CD8-positive, alpha-beta memory T cell (primary cell): ENCODE data around the gene SLC25A2. TPM values are rescaled to one million over a fixed set of nuclear protein-coding genes. Genes with fewer than 3 reads are reported as not detected.
"Not testable (repeated sequence)": the region's sequence is repeated elsewhere in the genome, so short reads cannot be mapped to it uniquely, and the experiment has no call there.

Experiments
- CTCF ChIA-PET: fragments of 350-600 bp; sonication (Branson Sonifier 250); formaldehyde crosslinking; loops from one replicate; lab custom pipeline; 2021; ENCODE audit warnings: antibody characterized with exemption; lab: Charles Lee
- POLR2A ChIA-PET: fragments of 350-600 bp; sonication (Branson Sonifier 250); formaldehyde crosslinking; loops from one replicate; lab custom pipeline; 2021; ENCODE audit warnings: antibody characterized with exemption; lab: Charles Lee
- DNase-seq, 5 donors: peaks; one replicate each; pipeline versions ENCODE4 v3.0.0 to v3.0.0-alpha.2; 2020 to 2022; ENCODE audit warnings: mixed read lengths in 1 of 5
- H3K27ac ChIP-seq: one replicate; pipeline ENCODE4 v1.7.0; 2013; ENCODE audit warnings: low read depth, mild to moderate bottlenecking, low read length, moderate library complexity
- H3K27me3 ChIP-seq: 2 replicates; pipeline ENCODE4 v1.7.0; 2013; ENCODE audit warnings: low read length, mild to moderate bottlenecking; ENCODE audit not compliant: insufficient read depth, poor library complexity, severe bottlenecking
- H3K36me3 ChIP-seq: 2 replicates; pipeline ENCODE4 v1.7.0; 2013; ENCODE audit warnings: mild to moderate bottlenecking, low read length, moderate library complexity; ENCODE audit not compliant: insufficient read depth
- H3K4me1 ChIP-seq: 2 replicates; pipeline ENCODE4 v1.7.0; 2013; ENCODE audit warnings: mild to moderate bottlenecking, low read length, moderate library complexity; ENCODE audit not compliant: insufficient read depth
- H3K4me3 ChIP-seq: 2 replicates; pipeline ENCODE4 v1.7.0; 2013; ENCODE audit warnings: mild to moderate bottlenecking, low read length
- H3K9me3 ChIP-seq: 2 replicates; pipeline ENCODE4 v1.7.0; 2013; ENCODE audit warnings: mild to moderate bottlenecking, low read length
- H3K27ac Mint-ChIP-seq, 8 donors: one replicate each; pipeline ENCODE4 v1.8.0; 2020 to 2021; ENCODE audit warnings: mixed read lengths in 8 of 8, mild to moderate bottlenecking in 6 of 8, inconsistent platforms in 3 of 8, moderate library complexity in 3 of 8
- H3K27me3 Mint-ChIP-seq, 2 donors: one replicate each; pipeline ENCODE4 v1.8.0; 2020 to 2021; ENCODE audit warnings: mixed read lengths in 2 of 2, mild to moderate bottlenecking in 1 of 2, moderate library complexity in 1 of 2
- H3K36me3 Mint-ChIP-seq, 3 donors: one replicate each; pipeline ENCODE4 v1.8.0; 2020 to 2021; ENCODE audit warnings: mixed read lengths in 3 of 3, inconsistent platforms in 1 of 3, mild to moderate bottlenecking in 1 of 3
- H3K4me1 Mint-ChIP-seq, 3 donors: one replicate each; pipeline ENCODE4 v1.8.0; 2020 to 2021; ENCODE audit warnings: mixed read lengths in 3 of 3, inconsistent platforms in 1 of 3, mild to moderate bottlenecking in 1 of 3
- H3K4me3 Mint-ChIP-seq, 7 donors: one replicate each; pipeline ENCODE4 v1.8.0; 2020 to 2021; ENCODE audit warnings: mixed read lengths in 7 of 7, mild to moderate bottlenecking in 6 of 7, moderate library complexity in 4 of 7, inconsistent platforms in 2 of 7
- H3K9me3 Mint-ChIP-seq, 5 donors: one replicate each; pipeline ENCODE4 v1.8.0; 2020 to 2022; ENCODE audit warnings: mixed read lengths in 5 of 5, mild to moderate bottlenecking in 3 of 5, moderate library complexity in 2 of 5, inconsistent platforms in 1 of 5
- polyA plus RNA-seq: library from polyadenylated mRNA; unstranded; fragments of 300-500 nt; fragmentation: Illumina TruSeq; gene quantifications from one replicate; pipeline ENCODE4 v1.2.3, GENCODE V29; 2021
- total RNA-seq, 2 experiments: library from RNA; stranded (reverse); gene quantifications; one replicate each; pipeline ENCODE4 v1.2.3, GENCODE V29; 2021

The SLC25A2 gene
- total and polyA plus RNA-seq, 3 experiments from 2014 or later: 0.31 to 0.35 TPM; not detected in 1

DNA sequence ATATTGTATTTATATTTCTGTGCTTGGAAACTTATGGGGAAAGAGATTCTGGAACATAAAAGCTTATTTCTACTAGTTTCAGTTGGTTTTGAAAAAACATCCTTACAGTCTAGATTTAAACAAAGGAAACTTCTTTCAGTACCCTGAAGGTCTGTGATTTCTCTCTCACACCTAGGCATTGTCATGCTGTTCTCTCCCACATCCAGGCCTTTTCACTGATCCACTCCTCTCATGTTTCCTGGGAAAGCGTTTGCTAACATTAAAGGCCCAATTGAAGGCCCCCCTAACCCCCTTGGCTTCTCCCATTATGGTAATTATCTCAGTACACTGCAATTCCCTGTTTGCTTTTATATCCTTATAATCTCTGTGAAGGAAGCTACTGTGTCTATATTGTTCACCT is 38.9 kb upstream of the SLC25A2 start:
- Histone ChIP-seq H3K36me3 (no peaks in the 10 kb centered on the region), H3K4me1 (no peaks in the 10 kb centered on the region), H3K27ac (no peak overlapping the region), H3K27me3 (no peaks in the 10 kb centered on the region), H3K4me3 (no peak overlapping the region), H3K9me3 (peaks cover 4% of the 10 kb centered on the region)
- no peak for DNase-seq
- H3K27ac Mint-ChIP-seq: no peak overlapping the region
- ChIA-PET POLR2A (no interaction called here), CTCF (interaction anchor here (1.5 kb wide), 1 partner anchor 12 kb away, joined by 3 read pairs; the partner anchor contains the start of gene PCDHGA1)
- H3K4me1 Mint-ChIP-seq: no peaks in the 10 kb centered on the region
- peaks cover 20 to 75% (median 63%) of the 10 kb centered on the region in 5 donors for H3K9me3 Mint-ChIP-seq
- peaks cover 1 to 10% (median 3%) of the 10 kb centered on the region in 3 donors for H3K36me3 Mint-ChIP-seq
- H3K4me3 Mint-ChIP-seq: no peak overlapping the region
- peaks cover 62 to 76% of the 10 kb centered on the region in 2 donors for H3K27me3 Mint-ChIP-seq

- H3K4me3 Mint-ChIP-seq, H3K4me1 ChIP-seq, H3K27ac Mint-ChIP-seq, H3K27ac ChIP-seq, H3K9me3 ChIP-seq, CTCF ChIA-PET, DNase-seq, H3K4me3 ChIP-seq, H3K4me1 Mint-ChIP-seq, POLR2A ChIA-PET, H3K27me3 ChIP-seq, H3K36me3 ChIP-seq: not testable (repeated sequence)
- Mint-ChIP-seq H3K9me3 (peaks cover 30 to 80% (median 69%) of the 10 kb centered on the region in 5 donors), H3K27me3 (peaks cover 75 to 78% of the 10 kb centered on the region in 2 donors), H3K36me3 (peaks cover 1 to 18% (median 5%) of the 10 kb centered on the region in 3 donors)
Observed at GRCh38 chr5:141340781-141341354, 37.0 kb upstream of the SLC25A2 start.

- no peak within 1 kb of the TSS for H3K4me3 Mint-ChIP-seq
- CTCF ChIA-PET: interaction anchor here (1.0 to 1.4 kb wide), 2 partner anchors 8 to 15 kb away, joined by 3 to 4 read pairs; partner anchors contain the start of gene PCDHGA1
- H3K9me3 Mint-ChIP-seq: peaks cover 40 to 80% (median 70%) of the 10 kb centered on the region in 5 donors
- Histone ChIP-seq H3K9me3 (no peaks in the 10 kb centered on the region), H3K4me3 (no peak within 1 kb of the TSS), H3K4me1 (no peaks in the 10 kb centered on the region), H3K27me3 (no peaks in the 10 kb centered on the region), H3K36me3 (no peaks in the 10 kb centered on the region), H3K27ac (no peak within 1 kb of the TSS)
- peaks cover 76 to 86% of the 10 kb centered on the region in 2 donors for H3K27me3 Mint-ChIP-seq
- H3K4me1 Mint-ChIP-seq: no peaks in the 10 kb centered on the region
- DNase-seq: no peak
- POLR2A ChIA-PET: no interaction called here
- H3K36me3 Mint-ChIP-seq: peaks cover 3 to 16% (median 7%) of the 10 kb centered on the region in 3 donors
- peak within 1 kb of the TSS in 1 of 8 donors; percentile 5 for H3K27ac Mint-ChIP-seq
Observed at GRCh38 chr5:141338538-141339306, 34.9 kb upstream of the SLC25A2 start, which contains the start of gene PCDHGA2. PCDHGA2 (plus strand) TSS chr5:141338760.

DNA sequence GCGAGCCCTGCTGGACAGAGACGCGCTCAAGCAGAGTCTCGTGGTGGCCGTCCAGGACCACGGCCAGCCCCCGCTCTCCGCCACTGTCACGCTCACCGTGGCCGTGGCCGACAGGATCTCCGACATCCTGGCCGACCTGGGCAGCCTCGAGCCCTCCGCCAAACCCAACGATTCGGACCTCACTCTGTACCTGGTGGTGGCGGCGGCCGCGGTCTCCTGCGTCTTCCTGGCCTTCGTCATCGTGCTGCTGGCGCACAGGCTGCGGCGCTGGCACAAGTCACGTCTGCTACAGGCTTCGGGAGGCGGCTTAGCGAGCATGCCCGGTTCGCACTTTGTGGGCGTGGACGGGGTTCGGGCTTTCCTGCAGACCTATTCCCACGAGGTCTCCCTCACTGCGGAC is 28.7 kb upstream of the SLC25A2 start:
- Mint-ChIP-seq H3K27me3 (peaks cover 73 to 86% of the 10 kb centered on the region in 2 donors), H3K9me3 (peaks cover 41 to 78% (median 74%) of the 10 kb centered on the region in 5 donors), H3K36me3 (peaks cover 4 to 20% (median 7%) of the 10 kb centered on the region in 3 donors)
- H3K27ac Mint-ChIP-seq, H3K27me3 ChIP-seq, POLR2A ChIA-PET, H3K36me3 ChIP-seq, H3K27ac ChIP-seq, H3K9me3 ChIP-seq, H3K4me3 ChIP-seq, H3K4me3 Mint-ChIP-seq, DNase-seq, H3K4me1 Mint-ChIP-seq, H3K4me1 ChIP-seq: not testable (repeated sequence)
- CTCF ChIA-PET: interaction anchor here (2.8 kb wide), 1 partner anchor 12 kb away, joined by 12 read pairs; the partner anchor contains the start of gene TAF7

DNA sequence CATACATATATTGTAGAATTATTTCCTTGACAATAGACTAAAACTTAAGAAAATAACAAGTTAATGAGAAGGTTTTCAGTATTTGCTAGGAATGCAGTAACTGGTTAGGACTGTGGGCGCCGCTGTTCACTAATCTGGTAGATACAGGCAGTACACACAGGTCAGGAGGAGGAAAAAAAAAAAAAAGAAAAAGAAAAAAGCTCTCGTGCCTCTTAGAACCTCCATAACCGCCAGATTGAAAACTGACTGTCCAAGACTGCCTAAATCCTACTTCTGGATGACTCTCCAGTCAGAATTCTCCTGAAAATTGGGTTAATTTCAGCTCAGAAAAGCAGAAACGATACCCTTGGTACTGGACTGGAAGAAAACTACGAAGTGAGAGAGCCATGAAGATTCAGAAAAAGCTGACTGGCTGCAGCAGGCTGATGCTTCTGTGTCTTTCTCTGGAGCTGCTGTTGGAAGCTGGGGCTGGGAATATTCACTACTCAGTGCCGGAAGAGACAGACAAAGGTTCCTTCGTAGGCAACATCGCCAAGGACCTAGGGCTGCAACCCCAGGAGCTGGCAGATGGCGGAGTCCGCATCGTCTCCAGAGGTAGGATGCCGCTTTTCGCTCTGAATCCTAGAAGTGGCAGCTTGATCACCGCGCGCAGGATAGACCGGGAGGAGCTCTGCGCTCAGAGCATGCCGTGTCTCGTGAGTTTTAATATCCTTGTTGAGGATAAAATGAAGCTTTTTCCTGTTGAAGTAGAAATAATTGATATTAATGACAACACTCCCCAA is 26.6 kb upstream of the SLC25A2 start, which contains the start of gene PCDHGA1:
TSS of gene PCDHGA1 (plus strand) at position 216 of the 782 bp plus-strand sequence.
- peaks cover 28 to 73% (median 65%) of the 10 kb centered on the region in 5 donors for H3K9me3 Mint-ChIP-seq
- ChIA-PET CTCF (interaction anchor here (1.0 to 3.5 kb wide), 8 partner anchors 9 to 237 kb away, joined by 3 to 28 read pairs (median 3); partner anchors contain the start of genes PCDHGB3 and TAF7), POLR2A (interaction anchor here (0.5 to 1.2 kb wide), 3 partner anchors 10 to 65 kb away, joined by 3 to 8 read pairs (median 6); partner anchors contain the start of gene TAF7)
- no peaks in the 10 kb centered on the region for H3K36me3 ChIP-seq
- peak in 2 of 5 donors; percentile 8 to 51 for DNase-seq
- H3K4me1 ChIP-seq: peaks cover 4% of the 10 kb centered on the region
- no peaks in the 10 kb centered on the region for H3K9me3 ChIP-seq
- H3K27me3 ChIP-seq: peaks cover 3% of the 10 kb centered on the region
- no peak within 1 kb of the TSS for H3K4me3 ChIP-seq
- H3K27me3 Mint-ChIP-seq: peaks cover 63 to 83% of the 10 kb centered on the region in 2 donors
- peaks cover 9 to 18% (median 10%) of the 10 kb centered on the region in 3 donors for H3K4me1 Mint-ChIP-seq
- peaks cover 4 to 10% (median 5%) of the 10 kb centered on the region in 3 donors for H3K36me3 Mint-ChIP-seq
- no peak within 1 kb of the TSS for H3K27ac Mint-ChIP-seq
- H3K4me3 Mint-ChIP-seq: peak within 1 kb of the TSS; percentile 18 to 78 (median 50)
- H3K27ac ChIP-seq: no peak within 1 kb of the TSS

DNA sequence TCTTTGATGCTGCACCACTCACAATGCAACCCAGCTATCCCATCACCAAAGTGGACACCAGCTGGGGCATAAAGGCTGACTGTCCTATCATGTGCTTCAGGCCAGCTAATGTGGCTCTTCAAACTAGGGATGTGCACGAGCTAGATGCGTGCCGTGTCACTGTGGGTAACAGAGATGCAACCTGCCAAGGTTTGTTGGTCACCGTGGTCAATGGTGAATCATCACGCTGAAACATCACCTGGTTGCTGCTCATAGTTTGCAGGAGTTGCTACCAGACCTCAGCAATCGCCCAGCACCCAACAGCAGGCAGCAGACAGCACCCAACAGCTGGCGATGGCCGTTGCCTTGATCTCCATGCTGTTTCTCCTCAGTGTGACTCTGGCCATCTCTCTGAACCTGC is 24.4 kb upstream of the SLC25A2 start:
- no peak overlapping the region for H3K4me3 Mint-ChIP-seq
- Histone ChIP-seq H3K36me3 (no peaks in the 10 kb centered on the region), H3K9me3 (no peaks in the 10 kb centered on the region), H3K27me3 (peaks cover 3% of the 10 kb centered on the region), H3K4me1 (peaks cover 4% of the 10 kb centered on the region), H3K4me3 (no peak overlapping the region), H3K27ac (no peak overlapping the region)
- H3K27me3 Mint-ChIP-seq: peaks cover 46 to 64% of the 10 kb centered on the region in 2 donors
- H3K4me1 Mint-ChIP-seq: peaks cover 9 to 18% (median 10%) of the 10 kb centered on the region in 3 donors
- peaks cover 1 to 6% (median 2%) of the 10 kb centered on the region in 3 donors for H3K36me3 Mint-ChIP-seq
- H3K9me3 Mint-ChIP-seq: peaks cover 14 to 58% (median 52%) of the 10 kb centered on the region in 5 donors
- DNase-seq: no peak
- no peak overlapping the region for H3K27ac Mint-ChIP-seq
- POLR2A ChIA-PET: interaction anchor here (1.0 kb wide), 1 partner anchor 8 kb away, joined by 3 read pairs; no protein-coding TSS in a partner anchor
- CTCF ChIA-PET: interaction anchor here (1.0 to 3.5 kb wide), 3 partner anchors 9 to 236 kb away, joined by 4 to 28 read pairs (median 5); partner anchors contain the start of gene TAF7
